GM12801 (cell line): Measurements from ENCODE around the gene ALDH1A1.

Experiments used
- CTCF ChIP-seq: IDR thresholded peaks from one replicate; pipeline ENCODE4 v1.5.1; 2011; ENCODE audit warnings: control low read depth; ENCODE audit not compliant: insufficient read length; ENCODE audit errors: extremely low read depth

Gene ALDH1A1

DNA sequence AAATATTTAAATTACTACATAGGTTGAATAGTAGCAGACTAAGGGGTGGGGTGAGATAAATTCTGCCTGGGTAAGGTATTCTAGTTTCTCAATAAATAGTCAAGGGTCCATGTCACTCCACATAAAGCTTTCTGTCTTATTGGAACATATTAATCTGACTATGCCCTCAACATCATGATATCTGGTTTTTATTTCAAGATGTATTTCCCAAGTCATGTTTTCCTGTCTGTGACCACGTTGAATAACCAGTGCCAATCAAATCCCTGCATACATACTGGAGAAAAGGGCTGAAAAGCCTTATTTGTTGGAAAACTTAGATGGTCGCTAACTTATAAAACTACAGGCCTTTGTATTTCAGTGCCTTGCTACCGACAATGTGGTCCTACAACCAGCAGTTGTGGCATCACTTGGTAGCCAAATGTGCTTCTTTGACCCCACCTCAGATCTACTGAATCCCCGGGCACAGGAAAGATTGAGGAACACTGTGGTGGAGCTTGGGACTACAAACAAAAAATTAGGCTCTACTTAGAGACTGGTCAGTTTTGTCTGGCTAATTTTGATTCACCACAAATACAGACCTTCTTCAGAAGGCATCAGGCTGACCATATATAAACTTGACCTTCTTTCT lies 39.4 kb downstream of the ALDH1A1 start:
- TF ChIP-seq CTCF, result no peak

GRCh38 chr9:72912476-72913381 lies 40.1 kb downstream of the ALDH1A1 start:
- no peak for TF ChIP-seq CTCF

DNA sequence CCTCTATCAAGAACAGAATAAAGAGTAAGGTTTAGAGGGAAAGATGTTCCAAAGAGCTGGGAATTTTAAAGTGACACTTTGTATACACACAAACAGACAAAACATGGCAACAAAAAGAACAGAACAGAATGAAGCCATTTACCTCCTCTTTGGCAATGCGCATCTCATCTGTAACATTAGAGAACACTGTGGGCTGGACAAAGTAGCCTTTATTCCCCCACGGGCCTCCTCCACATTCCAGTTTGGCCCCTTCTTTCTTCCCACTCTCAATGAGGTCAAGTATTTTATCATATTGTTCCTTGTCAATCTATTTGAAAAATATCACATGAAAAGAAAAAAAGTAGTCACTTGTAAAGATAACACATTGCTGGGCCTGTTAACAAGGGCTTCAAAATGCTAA lies 41.0 kb downstream of the ALDH1A1 start:
- TF ChIP-seq CTCF, result no peak

DNA sequence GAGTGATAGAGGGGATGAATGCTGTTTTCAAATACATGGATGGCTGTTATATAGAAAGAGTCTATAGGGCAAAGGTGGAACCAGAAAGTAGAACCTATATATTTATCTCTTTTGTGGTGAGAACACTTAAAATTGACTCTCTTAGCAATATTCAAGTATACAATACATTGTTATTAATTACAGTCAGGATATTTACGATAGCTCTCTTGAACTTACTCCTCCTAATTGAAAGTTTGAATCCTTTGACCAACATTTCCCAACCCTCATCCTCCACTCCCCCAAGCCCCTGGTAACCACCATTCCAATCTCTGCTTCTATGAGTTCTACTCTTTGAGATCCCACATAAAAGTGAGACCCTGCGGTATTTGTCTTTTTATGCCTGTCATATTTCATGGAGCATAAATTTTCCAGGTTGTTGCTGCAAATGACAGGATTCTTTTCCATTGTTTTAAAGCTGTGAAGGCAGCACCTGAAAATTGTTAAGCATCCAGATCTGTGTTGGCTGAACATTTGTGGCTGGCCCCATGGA lies 41.5 kb downstream of the ALDH1A1 start:
- TF ChIP-seq CTCF, result no peak

DNA sequence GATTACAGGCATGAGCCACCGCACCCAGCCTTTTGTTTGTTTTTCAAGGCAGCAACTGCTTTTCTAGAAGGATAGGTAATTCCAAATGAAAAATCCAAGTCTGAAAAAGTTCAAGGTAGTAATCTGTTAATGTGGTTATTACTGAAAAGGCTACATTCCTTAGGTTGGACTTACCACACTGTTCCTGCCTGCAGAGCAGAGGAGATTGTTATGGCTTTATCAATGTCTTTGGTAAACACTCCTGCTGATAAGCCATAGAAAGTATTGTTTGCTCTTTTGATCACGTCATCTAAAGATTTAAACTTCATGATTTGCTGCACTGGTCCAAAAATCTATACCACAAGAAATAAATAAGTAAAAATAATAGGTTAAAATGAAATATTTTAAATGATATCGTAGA lies 43.4 kb downstream of the ALDH1A1 start:
- no peak for TF ChIP-seq CTCF

DNA sequence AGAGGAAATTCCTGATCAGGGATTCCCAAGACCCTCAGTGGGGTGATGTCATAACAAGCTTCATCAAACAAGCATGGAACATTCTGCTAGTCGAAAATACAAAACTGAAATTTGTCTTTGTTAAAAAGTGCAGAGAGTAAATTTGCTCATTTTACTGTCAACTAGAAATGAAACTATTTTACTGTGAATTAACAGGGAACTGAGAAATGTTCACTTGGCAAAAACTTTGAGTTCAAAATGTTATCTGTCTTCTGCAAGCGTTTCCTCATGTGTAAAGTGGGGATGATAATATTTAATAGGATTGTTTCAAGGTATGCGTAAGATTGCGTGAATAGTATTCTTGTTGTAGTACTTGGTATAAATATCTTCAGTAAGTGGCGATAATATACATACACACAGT lies 45.4 kb downstream of the ALDH1A1 start:
- no peak for TF ChIP-seq CTCF

DNA sequence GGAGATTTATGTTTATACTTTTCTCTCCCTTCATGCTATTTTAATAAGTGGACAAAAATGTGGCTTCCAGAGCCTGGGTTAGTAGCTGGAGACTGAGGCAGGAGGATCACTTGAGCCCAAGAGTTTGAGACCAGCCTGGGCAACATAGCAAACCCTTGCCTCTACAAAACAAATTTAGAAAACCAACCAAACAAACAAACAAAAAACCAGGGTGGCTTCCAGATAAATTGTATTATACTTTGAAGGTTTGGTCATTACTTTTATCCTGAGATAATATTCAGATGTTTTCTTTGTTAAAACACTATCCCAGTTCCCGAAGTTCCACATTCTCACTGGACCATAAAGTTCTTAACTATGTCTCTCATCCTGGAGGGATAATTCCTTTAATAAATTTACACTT lies 46.0 kb downstream of the ALDH1A1 start:
- TF ChIP-seq CTCF, result no peak
